Thymus (tissue), 11 donors: Measurements from ENCODE around the gene METTL8. TPM values are rescaled to one million over a fixed set of nuclear protein-coding genes. Genes with fewer than 3 reads are reported as not detected.
"Not testable (repeated sequence)": the region's sequence is repeated elsewhere in the genome, so short reads cannot be mapped to it uniquely, and the experiment has no call there.

Experiments
- DNase-seq, 9 donors: peaks; one replicate each; pipeline ENCODE4 v3.0.0-alpha.2; 2013; ENCODE audit warnings: low spot score in 9 of 9, low read depth in 6 of 9, missing footprints in 1 of 9
- H3K27ac ChIP-seq, 2 donors: one replicate each; pipeline ENCODE4 v1.5.1; 2013; ENCODE audit warnings: control low read depth in 1 of 2, low read depth in 1 of 2, low read length in 1 of 2, mild to moderate bottlenecking in 1 of 2, moderate library complexity in 1 of 2
- H3K27me3 ChIP-seq, 2 donors: one replicate each; pipeline ENCODE4 v1.5.1; 2013; ENCODE audit warnings: low read length in 1 of 2; ENCODE audit not compliant: control insufficient read depth in 2 of 2, insufficient read depth in 1 of 2
- H3K36me3 ChIP-seq, 2 donors: one replicate each; pipeline ENCODE4 v1.5.1; 2013; ENCODE audit warnings: low read length in 1 of 2, mild to moderate bottlenecking in 1 of 2, moderate library complexity in 1 of 2; ENCODE audit not compliant: control insufficient read depth in 2 of 2, insufficient read depth in 2 of 2
- H3K4me1 ChIP-seq, 2 donors: one replicate each; pipeline ENCODE4 v1.5.1; 2013; ENCODE audit warnings: low read length in 2 of 2; ENCODE audit not compliant: control insufficient read depth in 2 of 2, insufficient read depth in 2 of 2
- H3K4me3 ChIP-seq, 2 donors: one replicate each; pipeline ENCODE4 v1.5.1; 2013; ENCODE audit warnings: low read length in 2 of 2, control low read depth in 1 of 2, mild to moderate bottlenecking in 1 of 2
- H3K9me3 ChIP-seq, 2 donors: one replicate each; pipeline ENCODE4 v1.5.1; 2013; ENCODE audit warnings: low read length in 1 of 2, mild to moderate bottlenecking in 1 of 2; ENCODE audit not compliant: control insufficient read depth in 2 of 2, insufficient read depth in 1 of 2
- WGBS: extraction: QIAGEN DNeasy Blood & Tissue Kit; methylation state at CpG from one replicate; pipeline ENCODE4 v1.1.7; 2013; 5-methylcytosine and 5-hydroxymethylcytosine counted together
- polyA plus RNA-seq: library from polyadenylated mRNA; stranded (reverse); fragments of 200-250 nt; gene quantifications from one replicate; pipeline ENCODE4 v1.2.3, GENCODE V29; 2013
- total RNA-seq: library from RNA; stranded (reverse); fragments of 120-200 nt; gene quantifications from one replicate; pipeline ENCODE4 v1.2.4, GENCODE V29; 2013
- donor health status: healthy.

Gene METTL8
- total and polyA plus RNA-seq, 2 donors, result 12.1 to 12.3 TPM

DNA sequence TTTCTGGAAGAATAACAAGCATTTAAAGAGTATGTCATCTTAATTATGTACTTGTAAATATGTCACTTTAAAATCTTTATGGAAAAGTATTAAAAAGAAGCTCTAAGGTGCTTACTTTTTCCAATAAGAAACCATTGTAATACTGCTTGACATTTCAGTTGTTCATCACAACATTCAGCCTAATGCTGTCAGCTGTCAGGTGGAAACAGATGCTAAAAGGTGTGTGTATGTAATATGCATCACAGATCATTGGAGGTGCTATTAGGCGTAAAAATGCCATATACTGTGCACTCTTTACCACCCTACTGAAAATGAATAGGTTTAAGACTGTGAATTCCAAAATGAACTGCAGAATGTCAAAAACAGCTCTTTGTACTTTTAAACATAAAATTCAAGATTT lies 40.3 kb downstream of the METTL8 start:
- no peaks in the 10 kb centered on the region for H3K27me3 ChIP-seq
- DNase-seq, result no peak
- H3K9me3 ChIP-seq, result no peaks in the 10 kb centered on the region
- H3K36me3 ChIP-seq, result no peaks in the 10 kb centered on the region
- H3K27ac ChIP-seq, result no peak overlapping the region
- 97% methylated on average over 1 of the region's 1 CpG for WGBS
- H3K4me3 ChIP-seq, result no peak overlapping the region
- no peaks in the 10 kb centered on the region for H3K4me1 ChIP-seq

GRCh38 chr2:171391532-171391931 lies 42.3 kb downstream of the METTL8 start:
- H3K4me1 ChIP-seq, result no peaks in the 10 kb centered on the region
- no peak overlapping the region for H3K4me3 ChIP-seq
- no peaks in the 10 kb centered on the region for H3K36me3 ChIP-seq
- no peaks in the 10 kb centered on the region for H3K9me3 ChIP-seq
- WGBS, result 95% methylated on average over 2 of the region's 2 CpGs
- H3K27ac ChIP-seq, result no peak overlapping the region
- no peaks in the 10 kb centered on the region for H3K27me3 ChIP-seq
- DNase-seq, result no peak

- H3K36me3 ChIP-seq, result no peaks in the 10 kb centered on the region
These were observed 42.8 kb downstream of the METTL8 start for GRCh38 chr2:171390941-171391516.

GRCh38 chr2:171389780-171390179 lies 44.0 kb downstream of the METTL8 start:
- 98% methylated on average over 1 of the region's 1 CpG for WGBS
- Histone ChIP-seq H3K36me3 (no peaks in the 10 kb centered on the region), H3K27ac (no peak overlapping the region), H3K9me3 (no peaks in the 10 kb centered on the region), H3K4me1 (no peaks in the 10 kb centered on the region), H3K27me3 (no peaks in the 10 kb centered on the region), H3K4me3 (no peak overlapping the region)
- DNase-seq, result no peak

More at GRCh38 chr2:171390941-171391516, 42.8 kb downstream of the METTL8 start:
- Histone ChIP-seq H3K9me3 (no peaks in the 10 kb centered on the region), H3K4me1 (no peaks in the 10 kb centered on the region), H3K27ac (no peak overlapping the region), H3K27me3 (no peaks in the 10 kb centered on the region), H3K4me3 (no peak overlapping the region)
- WGBS, result 99% methylated on average over 1 of the region's 1 CpG
- no peak for DNase-seq

DNA sequence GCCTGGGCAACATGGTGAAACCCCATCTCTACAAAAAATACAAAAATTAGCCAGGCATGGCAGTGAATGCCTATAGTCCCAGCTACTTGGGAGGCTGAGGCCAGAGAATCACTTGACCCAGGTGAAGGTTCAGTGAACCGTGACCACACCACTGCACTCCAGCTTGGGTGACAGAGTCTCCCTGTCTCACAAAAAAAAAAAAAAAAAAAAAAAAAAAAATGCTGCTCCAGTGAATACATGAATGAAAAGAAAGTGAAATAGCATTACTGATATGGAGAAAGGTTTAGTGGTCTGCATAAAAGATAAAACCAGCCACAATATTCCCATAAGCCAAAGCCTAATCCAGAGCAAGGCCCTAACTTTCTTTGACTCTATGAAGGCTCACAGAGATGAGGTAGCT lies 44.5 kb downstream of the METTL8 start:
- 96% methylated on average over 1 of the region's 1 CpG for WGBS
- Histone ChIP-seq H3K9me3 (no peaks in the 10 kb centered on the region), H3K27ac (no peak overlapping the region), H3K4me1 (no peaks in the 10 kb centered on the region), H3K4me3 (no peak overlapping the region), H3K27me3 (no peaks in the 10 kb centered on the region), H3K36me3 (no peaks in the 10 kb centered on the region)
- no peak for DNase-seq

GRCh38 chr2:171387052-171387451 lies 46.7 kb downstream of the METTL8 start:
- WGBS, result 97% methylated on average over 7 of the region's 7 CpGs
- Histone ChIP-seq H3K27ac (no peak overlapping the region), H3K36me3 (no peaks in the 10 kb centered on the region)

DNA sequence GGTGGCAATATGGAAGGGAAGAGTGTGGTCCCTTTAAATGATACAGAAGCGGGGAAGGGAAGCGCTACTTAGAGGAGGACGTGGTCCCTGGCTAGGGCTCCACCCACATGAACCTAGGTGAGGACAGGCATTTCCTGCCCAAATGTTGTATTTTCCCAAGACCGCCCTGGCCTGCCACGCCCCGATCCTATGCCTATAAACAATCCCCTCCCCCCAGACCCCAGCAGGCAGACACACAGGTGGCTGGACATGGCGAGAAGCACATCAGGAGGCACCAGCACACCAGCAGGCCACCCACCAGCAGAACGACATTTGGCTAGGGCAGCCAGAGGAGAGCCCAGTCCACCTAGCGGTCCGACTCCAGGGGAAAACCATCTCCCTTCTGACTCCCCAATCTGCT lies 47.2 kb downstream of the METTL8 start:
- H3K4me1 ChIP-seq, result no peaks in the 10 kb centered on the region
- 93% methylated on average over 10 of the region's 10 CpGs for WGBS
- H3K36me3 ChIP-seq, result no peaks in the 10 kb centered on the region
- no peaks in the 10 kb centered on the region for H3K27me3 ChIP-seq
- H3K27ac ChIP-seq, result no peak overlapping the region
- H3K4me3 ChIP-seq, result no peak overlapping the region
- no peak for DNase-seq
- H3K9me3 ChIP-seq, result no peaks in the 10 kb centered on the region

More at GRCh38 chr2:171387052-171387451, 46.7 kb downstream of the METTL8 start:
- H3K9me3 ChIP-seq, result no peaks in the 10 kb centered on the region
- H3K4me1 ChIP-seq, result no peaks in the 10 kb centered on the region
- DNase-seq, result no peak
- no peak overlapping the region for H3K4me3 ChIP-seq
- no peaks in the 10 kb centered on the region for H3K27me3 ChIP-seq

DNA sequence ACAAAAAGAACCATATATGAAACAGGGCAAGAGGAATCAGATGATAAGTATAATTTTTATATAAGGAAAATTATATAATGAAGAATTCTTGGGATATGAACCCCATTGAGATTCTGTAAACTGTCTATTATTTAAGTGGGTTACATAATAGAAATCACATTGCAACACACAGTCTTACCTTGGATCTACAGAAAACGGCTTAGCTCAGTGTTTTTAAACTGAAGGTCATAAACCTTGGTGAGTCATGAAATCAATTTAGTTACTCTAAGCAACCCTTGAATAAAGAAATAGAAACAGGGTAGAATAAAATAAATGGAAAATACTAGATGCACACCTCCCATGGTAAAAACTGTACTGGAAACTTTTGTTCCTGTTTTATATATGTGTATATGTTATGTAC lies 50.7 kb downstream of the METTL8 start:
- H3K4me3 ChIP-seq, result no peak overlapping the region
- H3K27me3 ChIP-seq, result no peaks in the 10 kb centered on the region
- no peaks in the 10 kb centered on the region for H3K9me3 ChIP-seq
- no peaks in the 10 kb centered on the region for H3K36me3 ChIP-seq
- H3K4me1 ChIP-seq, result no peaks in the 10 kb centered on the region
- H3K27ac ChIP-seq, result no peak overlapping the region
- DNase-seq, result no peak
- 99% methylated on average over 1 of the region's 1 CpG for WGBS

- H3K27me3 ChIP-seq, H3K9me3 ChIP-seq, H3K4me1 ChIP-seq, H3K36me3 ChIP-seq, H3K4me3 ChIP-seq, H3K27ac ChIP-seq, DNase-seq: not testable (repeated sequence)
- WGBS, result 94% methylated on average over 1 of the region's 1 CpG
These were observed 51.6 kb downstream of the METTL8 start for GRCh38 chr2:171382175-171382574.

GRCh38 chr2:171377852-171378251 lies 55.9 kb downstream of the METTL8 start:
- not testable (repeated sequence) for DNase-seq, H3K36me3 ChIP-seq, H3K9me3 ChIP-seq, H3K4me3 ChIP-seq, H3K4me1 ChIP-seq, H3K27ac ChIP-seq, H3K27me3 ChIP-seq
